OCI-LY7 (cell line): ENCODE measurements around the gene KCNIP1.

Experiments
- EZH2phosphoT487 ChIP-seq: fragments of 200-600 bp; sonication (generic); IDR thresholded peaks from 2 replicates; pipeline ENCODE4 v1.6.1; 2018; ENCODE audit warnings: low read depth, borderline replicate concordance, mild to moderate bottlenecking, mixed run types, antibody characterized with exemption, low read length, moderate library complexity, mixed read lengths
- TF ChIP-seq, protein P1 (sequence below): fragments of 200-600 bp; sonication (generic); conservative IDR thresholded peaks from 2 replicates; pipeline ENCODE4 v1.5.1; 2014; ENCODE audit warnings: mild to moderate bottlenecking, antibody characterized with exemption, low read length, moderate library complexity, mixed read lengths

DNA sequence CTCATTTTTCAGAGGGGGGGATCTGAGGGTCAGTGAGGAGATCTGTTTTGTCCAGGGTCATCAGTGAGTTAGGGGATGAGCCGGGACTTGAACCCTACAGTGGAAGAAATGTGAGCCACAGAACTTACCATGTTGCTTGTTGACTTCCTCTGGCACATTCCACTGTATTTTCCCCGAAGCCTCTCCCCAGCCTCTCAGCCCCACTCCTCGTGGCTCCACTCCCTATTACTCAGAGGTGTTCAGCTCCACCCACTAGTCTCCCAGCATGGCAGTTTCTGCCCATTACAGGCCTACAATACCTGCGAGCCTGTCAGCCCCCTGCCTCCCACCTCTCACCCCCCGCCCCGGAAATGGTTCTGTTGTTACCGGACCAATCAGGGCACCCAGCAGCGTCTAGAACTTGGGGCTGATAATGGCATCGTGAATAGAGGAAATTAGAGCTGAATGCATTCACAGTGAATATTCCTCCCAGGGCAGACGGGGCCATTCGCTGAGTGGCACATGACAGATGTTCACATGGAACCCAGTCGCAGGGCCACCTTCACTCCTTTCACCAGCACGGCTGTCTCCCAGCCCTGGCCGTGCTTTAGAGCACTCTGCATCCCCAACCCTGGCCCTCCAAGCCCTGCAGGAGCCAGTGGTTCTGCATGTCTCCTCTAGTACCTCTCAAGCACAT, 81.6 kb downstream of the KCNIP1 start:
- TF ChIP-seq, protein P1, sequence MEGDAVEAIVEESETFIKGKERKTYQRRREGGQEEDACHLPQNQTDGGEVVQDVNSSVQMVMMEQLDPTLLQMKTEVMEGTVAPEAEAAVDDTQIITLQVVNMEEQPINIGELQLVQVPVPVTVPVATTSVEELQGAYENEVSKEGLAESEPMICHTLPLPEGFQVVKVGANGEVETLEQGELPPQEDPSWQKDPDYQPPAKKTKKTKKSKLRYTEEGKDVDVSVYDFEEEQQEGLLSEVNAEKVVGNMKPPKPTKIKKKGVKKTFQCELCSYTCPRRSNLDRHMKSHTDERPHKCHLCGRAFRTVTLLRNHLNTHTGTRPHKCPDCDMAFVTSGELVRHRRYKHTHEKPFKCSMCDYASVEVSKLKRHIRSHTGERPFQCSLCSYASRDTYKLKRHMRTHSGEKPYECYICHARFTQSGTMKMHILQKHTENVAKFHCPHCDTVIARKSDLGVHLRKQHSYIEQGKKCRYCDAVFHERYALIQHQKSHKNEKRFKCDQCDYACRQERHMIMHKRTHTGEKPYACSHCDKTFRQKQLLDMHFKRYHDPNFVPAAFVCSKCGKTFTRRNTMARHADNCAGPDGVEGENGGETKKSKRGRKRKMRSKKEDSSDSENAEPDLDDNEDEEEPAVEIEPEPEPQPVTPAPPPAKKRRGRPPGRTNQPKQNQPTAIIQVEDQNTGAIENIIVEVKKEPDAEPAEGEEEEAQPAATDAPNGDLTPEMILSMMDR, result no peak
- no peak for TF ChIP-seq EZH2phosphoT487
